ENCODE data around the gene PPFIA1.
"Not testable (repeated sequence)": the region's sequence is repeated elsewhere in the genome, so short reads cannot be mapped to it uniquely, and the experiment has no call there.

PPFIA1 gene

DNA sequence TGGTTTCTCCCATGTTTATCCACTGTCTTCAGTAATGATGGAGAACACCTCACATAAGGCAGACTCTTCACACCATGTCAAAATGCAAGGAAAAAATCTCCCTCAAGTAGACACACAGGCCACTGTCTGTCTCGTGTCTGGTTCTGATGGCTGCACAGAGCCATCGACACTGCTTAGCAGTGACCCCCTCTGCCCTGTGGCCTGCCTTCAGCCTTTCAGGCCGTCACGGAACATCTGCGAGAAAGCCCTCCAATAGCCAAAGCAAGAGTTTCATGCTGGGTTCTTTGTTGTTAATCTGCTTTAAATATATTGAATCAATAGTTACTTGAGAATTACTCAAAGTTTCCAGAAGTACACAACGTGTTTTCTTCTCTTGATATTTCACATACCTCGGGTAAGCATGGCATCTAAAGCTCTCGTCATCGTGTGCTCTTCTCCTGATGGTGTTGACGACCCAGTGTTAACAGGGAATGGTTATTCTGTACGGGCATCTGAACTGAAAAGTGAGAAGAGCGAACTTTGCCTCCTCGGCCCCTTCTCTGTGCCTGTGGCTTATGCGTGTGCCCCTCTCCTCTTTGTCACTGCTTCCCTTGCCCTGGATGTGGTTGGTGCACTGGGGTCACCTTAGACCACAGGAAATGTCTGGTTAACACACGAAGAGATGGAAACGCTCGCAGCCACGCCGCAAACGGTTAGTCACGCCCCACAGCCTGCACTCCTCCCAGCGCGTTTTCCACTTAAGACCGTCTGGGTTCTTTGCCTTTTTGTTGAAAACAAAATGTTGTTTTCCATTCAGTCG, 94.5 kb downstream of the PPFIA1 start:
- DNase-seq, result no peak

DNA sequence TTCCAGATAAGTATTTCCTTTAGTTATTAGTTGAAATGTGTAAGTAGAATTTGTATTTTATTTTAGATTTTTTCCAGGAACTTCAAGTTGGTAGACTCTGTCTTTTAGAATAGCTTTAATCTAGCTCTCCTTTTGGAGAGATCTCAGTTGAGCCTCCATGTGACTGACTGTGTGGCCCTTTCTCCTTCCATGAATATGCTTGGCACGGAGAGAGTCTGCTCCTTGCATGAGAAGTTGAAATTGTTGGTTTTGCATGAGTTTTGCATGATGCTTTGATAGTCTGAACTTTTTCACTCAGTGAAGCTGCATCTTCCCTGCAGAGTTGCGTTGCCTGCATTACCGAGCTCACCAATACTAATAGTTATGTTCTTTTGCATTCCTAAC, 95.0 kb downstream of the PPFIA1 start:
- no peak for DNase-seq

DNA sequence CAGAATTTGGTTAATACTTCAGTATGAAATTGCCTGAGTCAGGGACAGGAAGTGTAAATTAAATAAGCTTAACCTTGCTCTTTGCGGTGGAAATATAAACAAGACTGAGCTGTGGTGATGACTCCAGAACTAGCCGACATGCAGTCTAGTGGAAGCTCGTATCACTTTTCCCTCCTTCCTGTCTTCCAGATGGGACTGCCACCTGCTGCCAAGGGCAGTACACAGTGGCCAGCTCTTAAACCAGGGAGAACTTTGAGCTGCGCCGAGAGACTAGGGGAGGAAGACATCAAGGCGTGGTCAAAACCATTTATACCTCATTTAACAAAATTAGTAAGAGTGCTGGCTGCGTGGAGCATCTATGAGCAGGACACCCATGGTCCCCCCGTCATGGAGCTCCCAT, 96.6 kb downstream of the PPFIA1 start:
- DNase-seq, result no peak

DNA sequence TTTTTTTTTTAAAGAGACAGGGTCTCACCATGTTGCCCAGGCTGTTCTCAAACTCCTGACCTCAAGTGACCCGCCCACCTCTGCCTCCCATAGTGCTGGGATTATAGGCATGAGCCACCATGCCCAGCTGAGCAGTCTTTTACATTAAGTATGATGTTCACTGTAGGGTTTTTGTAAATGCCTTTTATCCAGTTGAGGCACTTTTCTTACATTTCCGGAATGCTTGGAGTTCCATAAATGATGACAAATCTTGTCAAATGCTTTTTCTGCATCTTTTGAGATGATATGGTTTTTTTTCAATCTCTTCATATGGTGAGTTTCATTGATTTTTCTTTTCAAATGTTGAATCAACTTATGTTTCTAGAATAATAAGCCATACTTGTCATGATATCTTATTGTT, 98.5 kb downstream of the PPFIA1 start:
- no peak for DNase-seq

DNA sequence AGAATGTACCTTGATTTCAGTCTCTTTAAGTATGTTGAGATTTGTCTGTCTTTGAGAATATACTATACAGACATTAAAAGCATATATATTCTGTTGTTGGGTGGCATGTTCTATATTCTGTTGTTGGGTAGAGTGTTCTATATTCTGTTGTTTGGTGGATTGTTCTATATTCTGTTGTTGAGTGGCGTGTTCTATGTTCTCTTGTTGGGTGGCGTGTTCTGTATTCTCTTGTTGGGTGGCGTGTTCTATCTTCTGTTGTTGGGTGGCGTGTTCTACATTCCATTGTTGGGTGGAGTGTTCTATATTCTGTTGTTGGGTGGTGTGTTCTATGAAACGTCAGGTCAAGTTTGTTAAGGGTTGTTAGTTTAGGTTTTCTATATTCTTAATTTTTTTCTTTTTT, 100.8 kb downstream of the PPFIA1 start:
- no peak for DNase-seq

DNA sequence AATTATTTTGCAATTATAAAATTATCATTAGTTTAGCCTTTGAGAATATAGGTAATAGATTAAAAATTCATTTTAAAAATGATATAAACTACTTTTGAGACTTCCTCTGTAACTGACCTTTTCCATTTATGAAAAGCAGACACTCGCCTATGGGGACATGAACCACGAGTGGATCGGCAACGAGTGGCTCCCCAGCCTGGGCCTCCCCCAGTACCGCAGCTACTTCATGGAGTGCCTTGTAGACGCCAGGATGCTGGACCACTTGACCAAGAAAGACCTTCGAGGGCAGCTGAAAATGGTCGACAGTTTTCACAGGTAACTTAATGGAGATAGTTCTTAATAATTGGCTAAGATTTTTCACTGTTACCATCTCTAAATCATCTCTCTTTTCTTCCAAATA, 101.6 kb downstream of the PPFIA1 start:
- DNase-seq, result no peak

DNA sequence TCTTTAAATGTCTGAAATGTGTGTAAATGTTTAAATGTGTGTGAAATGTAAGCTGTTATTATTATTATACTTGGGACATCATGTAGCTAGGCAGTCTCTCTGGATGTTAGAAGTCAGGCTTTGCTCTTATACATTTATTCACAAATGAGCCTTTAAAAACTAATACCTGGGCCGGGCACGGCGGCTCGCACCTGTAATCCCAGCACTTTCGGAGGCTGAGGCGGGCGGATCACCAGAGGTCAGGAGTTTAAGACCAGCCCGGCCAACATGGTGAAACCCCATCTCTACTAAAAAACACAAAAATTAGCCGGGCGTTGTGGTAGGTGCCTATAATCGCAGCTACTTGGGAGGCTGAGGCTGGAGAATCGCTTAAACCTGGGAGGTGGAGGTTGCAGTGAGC, 106.1 kb downstream of the PPFIA1 start:
- no peak for DNase-seq

- DNase-seq, result no peak
Measured at GRCh38 chr11:70377645-70378044, 107.2 kb downstream of the PPFIA1 start.

DNA sequence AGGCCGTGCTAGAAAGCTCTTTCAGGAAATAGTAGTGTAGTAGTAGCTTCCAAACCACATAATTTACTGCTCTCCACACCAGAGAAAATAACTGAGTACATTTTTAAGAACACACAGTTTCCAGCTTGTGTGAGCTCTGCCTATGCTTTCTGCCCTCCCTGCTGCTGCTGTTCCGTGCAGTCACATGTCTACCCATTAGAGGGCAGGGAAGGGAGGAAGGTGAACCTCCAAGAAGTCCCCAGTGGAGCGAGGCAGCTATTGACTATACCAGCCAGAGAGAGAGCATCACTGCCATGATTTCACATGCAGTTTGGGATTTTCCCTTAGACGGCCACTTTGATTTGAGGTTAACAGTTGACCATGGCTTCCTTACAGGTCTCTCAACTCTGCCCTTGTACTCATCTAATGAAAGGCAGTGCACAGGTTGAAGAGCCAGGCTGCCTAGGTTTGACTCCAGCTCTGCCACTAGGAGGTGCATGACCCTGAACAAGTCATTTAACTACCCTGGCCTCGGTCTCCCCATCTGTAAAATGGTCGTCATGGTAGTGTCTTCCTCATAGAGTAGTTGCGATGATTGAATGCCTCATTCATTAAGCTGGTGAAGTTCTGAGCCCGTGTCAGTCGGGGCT, 108.1 kb downstream of the PPFIA1 start:
- DNase-seq, result no peak

DNA sequence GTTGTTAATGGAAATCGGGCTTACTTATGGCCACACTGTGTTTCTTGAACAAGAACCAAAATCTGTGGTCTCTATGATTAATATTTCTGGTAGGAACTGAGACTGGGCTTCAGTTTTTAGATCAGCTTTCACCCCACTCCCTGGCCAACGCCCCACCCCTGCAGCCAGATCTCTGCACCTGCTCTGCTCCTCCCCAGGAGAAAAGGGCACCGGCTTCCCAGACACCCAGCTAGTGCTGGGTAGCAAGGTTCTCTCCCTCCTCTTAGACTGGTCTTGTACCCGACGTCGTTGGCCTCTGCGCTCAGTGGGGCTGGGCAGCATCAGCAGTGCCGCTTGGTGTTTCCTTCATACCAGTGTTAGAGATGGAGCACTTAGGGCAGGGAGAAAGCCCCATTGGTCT, 110.9 kb downstream of the PPFIA1 start:
- no peak for DNase-seq

DNA sequence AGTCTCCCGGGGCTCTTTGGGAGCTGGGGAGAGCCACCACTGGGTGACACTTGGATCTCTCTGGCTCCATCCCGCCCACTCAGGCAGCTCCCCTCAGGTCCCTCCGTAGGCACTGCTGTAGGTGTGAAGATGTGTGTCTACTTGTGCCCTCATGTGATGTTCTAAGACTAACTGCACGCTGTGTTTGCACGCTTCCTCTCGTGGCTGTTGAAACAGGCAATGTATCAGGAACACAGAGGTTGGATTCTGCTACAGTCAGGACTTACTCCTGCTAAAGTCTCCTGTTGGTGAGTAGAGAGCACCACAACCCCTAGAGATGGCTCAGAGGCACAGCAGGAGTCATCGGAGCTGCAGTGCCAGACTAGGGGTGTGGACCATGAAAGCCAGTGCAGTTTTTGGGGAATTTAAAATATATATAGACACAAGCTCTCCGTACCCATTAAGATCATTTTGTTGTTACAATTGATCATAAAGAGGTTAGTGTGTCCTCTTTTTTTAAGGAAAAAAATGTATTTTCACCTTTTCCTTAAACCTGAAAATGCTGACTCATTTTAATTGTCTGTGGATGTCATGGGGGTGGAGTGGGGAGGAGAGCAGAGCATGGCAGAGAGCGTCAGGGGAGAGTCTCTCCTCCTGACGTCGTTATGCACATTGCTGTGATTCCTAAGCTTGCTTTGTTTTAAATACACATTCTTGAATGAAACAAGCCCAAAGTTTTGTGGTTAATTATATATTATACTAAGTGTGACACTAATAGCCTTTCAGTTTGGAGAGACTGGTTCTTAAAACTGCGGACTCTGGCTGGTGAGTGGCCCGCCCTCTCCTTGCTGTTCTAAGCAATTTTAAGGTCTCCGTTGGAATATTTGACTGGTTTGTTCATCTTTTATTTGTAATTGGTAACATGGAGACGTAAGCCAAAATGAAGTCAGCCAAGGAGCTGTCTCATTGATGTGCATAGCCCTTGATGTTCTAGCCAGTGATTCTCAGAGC, 111.7 kb downstream of the PPFIA1 start:
- no peak for DNase-seq

DNA sequence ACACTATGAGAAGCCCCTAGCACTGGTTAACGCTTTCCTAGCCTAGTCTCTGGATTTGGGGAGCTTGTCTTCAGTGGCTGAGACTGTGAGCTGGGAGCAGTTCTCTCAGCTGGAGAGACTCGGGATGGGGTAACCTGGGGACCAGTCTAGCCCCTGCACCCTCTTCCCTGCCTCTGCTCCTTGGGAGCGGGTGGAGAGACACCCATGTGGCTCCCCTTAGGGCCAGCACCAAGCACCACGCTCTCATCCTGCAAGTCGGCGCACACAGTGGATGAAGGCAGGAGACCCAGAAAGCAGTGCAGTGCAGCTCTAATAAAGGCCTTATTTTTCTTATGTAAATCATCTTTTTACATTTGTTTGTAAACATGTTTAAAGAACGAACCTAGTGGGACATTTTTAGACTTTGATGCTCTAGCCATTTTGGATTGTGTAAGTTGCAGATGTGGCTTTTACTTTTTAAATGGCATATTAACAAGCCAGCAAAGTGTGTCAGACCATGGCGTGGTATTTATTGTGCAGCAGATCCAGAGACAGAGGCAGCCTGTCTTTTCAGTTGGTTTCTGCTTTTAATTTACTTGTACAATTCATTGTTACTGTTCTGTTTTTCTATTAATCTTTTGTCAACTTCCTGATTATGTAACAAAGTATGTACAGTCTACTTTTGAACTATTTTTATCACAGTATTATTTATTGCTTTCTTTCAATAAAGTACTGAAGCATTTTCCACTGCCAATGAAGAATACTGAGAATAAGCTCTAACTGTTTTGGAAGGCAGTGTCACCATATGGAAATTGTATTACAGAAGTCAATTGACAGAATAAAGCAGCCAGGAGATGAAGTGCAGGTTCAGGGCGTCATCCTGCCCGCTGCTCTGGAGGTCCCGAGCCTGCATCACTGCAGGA, 113.4 kb downstream of the PPFIA1 start:
- DNase-seq, result no peak

GRCh38 chr11:70384566-70385152, 114.2 kb downstream of the PPFIA1 start:
- no peak for DNase-seq

- DNase-seq, result no peak
Measured at GRCh38 chr11:70387564-70387963, 117.1 kb downstream of the PPFIA1 start.

- no peak for DNase-seq
Measured at GRCh38 chr11:70389201-70389600, 118.7 kb downstream of the PPFIA1 start.

GRCh38 chr11:70390882-70391281, 120.4 kb downstream of the PPFIA1 start:
- DNase-seq, result not testable (repeated sequence)

GRCh38 chr11:70394211-70394950, 123.9 kb downstream of the PPFIA1 start:
- no peak for DNase-seq

DNA sequence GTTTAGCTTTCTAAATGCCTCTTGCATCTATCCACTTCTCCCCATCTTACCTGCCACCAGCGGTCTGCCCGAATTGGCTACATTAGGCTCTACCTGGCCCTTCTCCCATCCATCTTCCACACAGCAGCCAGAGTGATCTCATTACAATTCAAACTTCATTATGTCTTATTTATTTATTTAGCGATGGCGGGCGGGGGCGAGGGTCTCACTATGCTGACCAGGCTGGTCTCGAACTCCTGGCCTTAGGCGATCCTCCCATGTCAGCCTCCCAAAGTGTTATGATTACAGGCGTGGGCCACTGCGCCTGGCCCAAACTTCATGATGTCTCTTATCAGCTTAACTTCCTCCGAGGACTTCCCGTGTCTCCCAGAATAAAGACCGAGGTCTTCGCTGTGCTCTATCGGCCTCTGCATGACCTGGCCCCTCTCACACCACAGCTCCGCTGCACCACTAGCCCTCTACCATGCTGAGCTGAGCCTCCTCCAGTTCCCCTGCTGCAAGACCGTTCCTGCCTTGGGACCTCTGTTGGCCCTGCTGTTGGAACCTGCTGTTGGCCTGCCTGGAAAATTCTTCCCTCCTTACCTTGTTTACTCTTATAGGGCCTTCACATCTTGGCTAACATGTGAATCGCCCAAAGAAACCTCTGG, 127.0 kb downstream of the PPFIA1 start:
- no peak for DNase-seq

- DNase-seq, result no peak
Measured at GRCh38 chr11:70397983-70398833, 127.7 kb downstream of the PPFIA1 start, which contains the start of gene CTTN. Gene CTTN (plus strand): TSS chr11:70398529. CDS start chr11:70407298, 8,769 bp downstream.
